Activated T-cell treated with anti-CD3 and anti-CD28 coated beads, Interleukin-2, amount 50 U/mL, for 24 hours (primary cell): ENCODE measurements around the gene NTF4.
"Not testable (repeated sequence)": the region's sequence is repeated elsewhere in the genome, so short reads cannot be mapped to it uniquely, and the experiment has no call there.

Experiments
- DNase-seq: peaks from one replicate; pipeline ENCODE4 v3.0.0-alpha.2; 2020
- H3K27ac Mint-ChIP-seq: 2 replicates; pipeline ENCODE4 v1.8.0; 2020; ENCODE audit warnings: mild to moderate bottlenecking, mixed read lengths
- H3K27me3 Mint-ChIP-seq: 2 replicates; pipeline ENCODE4 v1.8.0; 2020; ENCODE audit warnings: mixed read lengths
- H3K36me3 Mint-ChIP-seq: 2 replicates; pipeline ENCODE4 v1.8.0; 2020; ENCODE audit warnings: low read depth, mixed read lengths
- H3K4me1 Mint-ChIP-seq: 2 replicates; pipeline ENCODE4 v1.8.0; 2020; ENCODE audit warnings: low read depth, mixed read lengths
- H3K4me3 Mint-ChIP-seq: 2 replicates; pipeline ENCODE4 v1.8.0; 2020; ENCODE audit warnings: mild to moderate bottlenecking, moderate library complexity, mixed read lengths
- H3K9me3 Mint-ChIP-seq: 2 replicates; pipeline ENCODE4 v1.8.0; 2020; ENCODE audit warnings: mixed read lengths

Gene NTF4

DNA sequence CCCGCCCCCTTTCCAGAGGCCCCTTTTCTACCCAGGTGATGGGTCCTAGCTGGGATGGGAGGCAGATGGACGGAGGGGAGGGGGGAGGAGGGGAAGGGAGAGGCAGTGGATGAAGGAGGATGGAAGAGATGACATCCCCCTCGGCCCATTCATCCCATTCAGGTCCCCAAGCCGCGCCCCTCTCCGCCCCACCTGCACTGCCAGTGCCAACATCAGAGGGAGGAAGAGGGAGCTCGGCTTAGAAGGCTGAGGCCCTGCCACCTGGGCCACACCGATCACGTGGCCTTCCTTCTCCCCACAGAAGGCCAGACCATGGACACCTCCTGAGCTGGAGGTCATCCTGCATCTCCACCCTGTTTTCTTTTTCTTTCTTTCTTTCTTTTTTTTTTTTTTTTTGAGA, 35.9 kb downstream of the NTF4 start:
- H3K27me3 Mint-ChIP-seq, H3K27ac Mint-ChIP-seq, H3K4me3 Mint-ChIP-seq, DNase-seq, H3K9me3 Mint-ChIP-seq, H3K36me3 Mint-ChIP-seq, H3K4me1 Mint-ChIP-seq: not testable (repeated sequence)

GRCh38 chr19:49025599-49025998, 39.0 kb downstream of the NTF4 start:
- H3K9me3 Mint-ChIP-seq, result not testable (repeated sequence)

GRCh38 chr19:49025088-49025487, 39.5 kb downstream of the NTF4 start:
- peaks cover 14% of the 10 kb centered on the region for H3K4me1 Mint-ChIP-seq
- H3K36me3 Mint-ChIP-seq, H3K9me3 Mint-ChIP-seq, DNase-seq, H3K4me3 Mint-ChIP-seq, H3K27ac Mint-ChIP-seq, H3K27me3 Mint-ChIP-seq: not testable (repeated sequence)

More at GRCh38 chr19:49025599-49025998, 39.0 kb downstream of the NTF4 start:
- not testable (repeated sequence) for DNase-seq, H3K27me3 Mint-ChIP-seq, H3K4me3 Mint-ChIP-seq, H3K27ac Mint-ChIP-seq, H3K36me3 Mint-ChIP-seq
- H3K4me1 Mint-ChIP-seq, result peaks cover 14% of the 10 kb centered on the region

- H3K4me1 Mint-ChIP-seq, result peaks cover 19% of the 10 kb centered on the region
- H3K4me3 Mint-ChIP-seq, DNase-seq, H3K36me3 Mint-ChIP-seq, H3K27me3 Mint-ChIP-seq, H3K27ac Mint-ChIP-seq, H3K9me3 Mint-ChIP-seq: not testable (repeated sequence)
Measured at GRCh38 chr19:49024233-49024632, 40.4 kb downstream of the NTF4 start, which contains the start of gene CGB3. CGB3 (minus strand) TSS chr19:49024333; CDS start chr19:49023971, 362 bp downstream.

GRCh38 chr19:49022116-49022515, 42.5 kb downstream of the NTF4 start:
- H3K27me3 Mint-ChIP-seq, result peaks cover 12% of the 10 kb centered on the region
- no peak for DNase-seq
- no peaks in the 10 kb centered on the region for H3K9me3 Mint-ChIP-seq
- no peak overlapping the region for H3K27ac Mint-ChIP-seq
- H3K4me1 Mint-ChIP-seq, result peaks cover 34% of the 10 kb centered on the region
- H3K4me3 Mint-ChIP-seq, result no peak overlapping the region
- H3K36me3 Mint-ChIP-seq, result peaks cover under 1% of the 10 kb centered on the region

- Mint-ChIP-seq H3K9me3 (no peaks in the 10 kb centered on the region), H3K4me3 (no peak overlapping the region), H3K36me3 (peaks cover 9% of the 10 kb centered on the region), H3K27me3 (peaks cover 12% of the 10 kb centered on the region), H3K27ac (peak overlapping the region; percentile 7), H3K4me1 (peaks cover 34% of the 10 kb centered on the region)
- DNase-seq, result no peak
Measured at GRCh38 chr19:49020931-49021895, 43.4 kb downstream of the NTF4 start.

DNA sequence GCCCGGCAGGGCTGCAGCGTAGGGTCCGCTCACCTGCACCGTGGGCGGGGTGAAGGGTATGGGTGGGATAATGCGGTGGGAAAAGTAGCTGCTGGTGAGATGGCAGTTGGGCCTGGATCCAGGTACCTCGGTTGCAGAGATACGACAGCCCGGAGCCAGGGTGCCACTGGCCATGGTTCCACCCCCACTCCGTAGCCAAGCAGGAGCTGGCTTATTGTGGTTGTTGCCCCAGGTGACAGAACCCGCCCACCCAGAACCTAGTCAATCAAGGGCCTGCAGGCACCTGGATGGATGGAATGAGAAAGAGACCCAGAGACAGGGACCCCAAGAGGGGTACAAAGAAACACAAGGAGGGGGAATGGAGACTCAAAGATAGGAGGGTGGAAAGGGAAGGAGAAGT, 44.3 kb downstream of the NTF4 start:
- H3K9me3 Mint-ChIP-seq, result no peaks in the 10 kb centered on the region
- no peak overlapping the region for H3K27ac Mint-ChIP-seq
- DNase-seq, result no peak
- H3K36me3 Mint-ChIP-seq, result peaks cover 18% of the 10 kb centered on the region
- peaks cover 34% of the 10 kb centered on the region for H3K4me1 Mint-ChIP-seq
- no peak overlapping the region for H3K4me3 Mint-ChIP-seq
- peaks cover 12% of the 10 kb centered on the region for H3K27me3 Mint-ChIP-seq

- Mint-ChIP-seq H3K36me3 (peaks cover 28% of the 10 kb centered on the region), H3K27ac (peak overlapping the region; percentile 73), H3K27me3 (peaks cover 12% of the 10 kb centered on the region), H3K9me3 (no peaks in the 10 kb centered on the region), H3K4me1 (peaks cover 34% of the 10 kb centered on the region), H3K4me3 (peak overlapping the region; percentile 74)
- peak; percentile 84 for DNase-seq
Measured at GRCh38 chr19:49019242-49019932, 45.2 kb downstream of the NTF4 start.

GRCh38 chr19:49018388-49019241, 46.0 kb downstream of the NTF4 start:
- H3K9me3 Mint-ChIP-seq, result not testable (repeated sequence)
- Mint-ChIP-seq H3K27me3 (peaks cover 12% of the 10 kb centered on the region), H3K4me1 (peaks cover 34% of the 10 kb centered on the region), H3K27ac (peak overlapping the region; percentile 73), H3K4me3 (peak overlapping the region; percentile 74), H3K36me3 (peaks cover 35% of the 10 kb centered on the region)
- DNase-seq, result peak; percentile 54

GRCh38 chr19:49017666-49018351, 46.8 kb downstream of the NTF4 start:
- DNase-seq, result peak; percentile 80
- Mint-ChIP-seq H3K36me3 (peaks cover 42% of the 10 kb centered on the region), H3K27ac (no peak overlapping the region), H3K27me3 (peaks cover 12% of the 10 kb centered on the region), H3K4me3 (peak overlapping the region; percentile 74), H3K9me3 (no peaks in the 10 kb centered on the region), H3K4me1 (peaks cover 34% of the 10 kb centered on the region)

DNA sequence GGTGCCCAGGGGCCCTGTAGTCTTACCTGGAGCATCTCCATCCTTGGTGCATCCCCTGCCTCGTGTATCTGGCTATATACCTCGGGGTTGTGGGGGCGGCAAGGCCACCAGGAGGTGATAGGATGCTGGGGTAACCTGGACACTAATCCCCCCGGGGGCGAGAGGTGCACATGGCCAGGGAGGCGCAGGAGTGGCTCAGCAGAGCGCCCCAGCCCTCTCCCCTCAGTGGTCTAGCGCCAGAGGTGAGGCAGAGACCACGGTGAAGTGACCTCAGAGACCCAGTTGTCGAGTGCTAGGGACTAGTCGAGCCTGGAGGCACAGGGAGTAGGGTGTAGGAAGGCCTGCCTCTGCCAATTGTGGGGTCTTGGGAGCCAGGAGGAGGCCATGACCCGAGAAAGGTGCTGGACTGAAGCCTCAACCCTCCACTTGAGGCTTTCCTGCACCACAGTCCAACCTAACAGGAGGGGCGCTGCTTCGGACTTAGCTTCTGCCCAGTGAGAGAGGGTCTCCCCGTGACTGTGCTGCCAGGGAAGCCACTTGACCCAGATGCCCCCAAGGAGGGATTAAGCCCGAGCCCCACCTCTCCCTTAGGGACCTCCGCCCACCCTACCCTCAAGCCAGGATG, 47.5 kb downstream of the NTF4 start, which contains the start of gene LHB:
LHB (minus strand) TSS at position 51 of the 625 bp plus-strand sequence; CDS start at position 41, 10 bp downstream.
- H3K9me3 Mint-ChIP-seq, result no peaks in the 10 kb centered on the region
- H3K36me3 Mint-ChIP-seq, result peaks cover 49% of the 10 kb centered on the region

DNA sequence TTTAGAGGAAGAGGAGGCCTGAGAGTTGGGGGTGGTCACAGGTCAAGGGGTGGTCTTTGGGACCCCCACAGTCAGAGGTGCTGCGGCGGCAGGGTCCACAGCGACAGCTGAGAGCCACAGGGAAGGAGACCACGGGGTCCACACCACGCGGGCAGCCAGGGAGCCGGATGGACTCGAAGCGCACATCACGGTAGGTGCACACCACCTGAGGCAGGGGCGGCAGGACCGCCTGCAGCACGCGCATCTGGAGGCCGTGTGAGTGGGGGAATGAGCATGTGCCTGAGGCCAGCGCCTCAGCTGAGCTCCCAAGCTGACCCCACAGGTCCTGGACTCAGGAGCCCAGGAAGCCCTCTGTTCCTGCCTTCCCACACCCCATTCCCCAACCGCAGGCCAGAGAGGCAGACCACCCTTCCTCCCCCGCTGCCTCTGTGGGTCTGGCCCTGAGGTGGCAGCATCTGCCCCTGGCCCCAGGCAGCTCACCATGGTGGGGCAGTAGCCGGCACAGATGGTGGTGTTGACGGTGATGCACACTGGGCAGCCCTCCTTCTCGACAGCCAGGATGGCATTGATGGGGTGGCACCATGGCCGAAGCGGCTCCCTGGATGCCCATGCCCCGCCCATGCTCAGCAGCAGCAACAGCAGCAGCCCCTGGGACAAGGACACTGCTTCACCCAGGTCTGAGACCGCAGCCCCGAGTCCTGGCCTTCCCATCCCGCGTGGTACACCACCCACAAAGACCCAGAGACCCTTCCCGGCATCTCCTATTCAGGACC, 48.4 kb downstream of the NTF4 start:
- Mint-ChIP-seq H3K9me3 (no peaks in the 10 kb centered on the region), H3K36me3 (peaks cover 58% of the 10 kb centered on the region), H3K27ac (no peak overlapping the region), H3K4me1 (peaks cover 26% of the 10 kb centered on the region), H3K27me3 (peaks cover 12% of the 10 kb centered on the region), H3K4me3 (no peak overlapping the region)
- DNase-seq, result no peak

More for the DNA sequence above, 47.5 kb downstream of the NTF4 start, which contains the start of gene LHB:
- Mint-ChIP-seq H3K4me3 (peak within 1 kb of the TSS; percentile 74), H3K27me3 (peaks cover 12% of the 10 kb centered on the region), H3K27ac (no peak within 1 kb of the TSS), H3K4me1 (peaks cover 34% of the 10 kb centered on the region)
- no peak for DNase-seq

DNA sequence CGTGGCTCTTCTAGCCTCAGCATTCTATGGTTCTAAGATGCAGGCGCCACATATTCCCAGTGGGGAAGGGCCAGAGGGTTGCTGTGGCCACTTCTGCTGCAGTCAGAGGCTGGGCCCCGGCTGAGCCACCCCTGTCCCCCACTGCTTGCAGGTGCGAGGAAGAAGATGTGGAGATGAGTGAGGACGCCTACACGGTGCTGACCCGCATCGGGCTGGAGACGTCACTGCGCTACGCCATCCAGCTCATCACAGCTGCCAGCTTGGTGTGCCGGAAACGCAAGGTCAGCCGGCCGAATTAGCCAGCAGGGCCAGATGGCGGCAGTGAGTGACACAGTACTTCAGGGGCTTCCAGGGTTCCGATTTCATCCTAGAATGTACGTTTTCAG, 49.8 kb downstream of the NTF4 start:
- Mint-ChIP-seq H3K4me3 (no peak overlapping the region), H3K36me3 (peaks cover 72% of the 10 kb centered on the region), H3K27ac (no peak overlapping the region), H3K27me3 (peaks cover 8% of the 10 kb centered on the region), H3K9me3 (no peaks in the 10 kb centered on the region), H3K4me1 (peaks cover 20% of the 10 kb centered on the region)
- DNase-seq, result no peak
